C1 segment of cervical spinal cord (tissue), 14 donors: ENCODE measurements around the gene TRAPPC2.
A peak's percentile ranks its signal among the peaks of the same experiment; 100 is the strongest.

Experiments
- DNase-seq, 14 donors: peaks; one replicate each; lab custom pipeline; 2025; lab: John Stamatoyannopoulos, UW

TRAPPC2 gene

DNA sequence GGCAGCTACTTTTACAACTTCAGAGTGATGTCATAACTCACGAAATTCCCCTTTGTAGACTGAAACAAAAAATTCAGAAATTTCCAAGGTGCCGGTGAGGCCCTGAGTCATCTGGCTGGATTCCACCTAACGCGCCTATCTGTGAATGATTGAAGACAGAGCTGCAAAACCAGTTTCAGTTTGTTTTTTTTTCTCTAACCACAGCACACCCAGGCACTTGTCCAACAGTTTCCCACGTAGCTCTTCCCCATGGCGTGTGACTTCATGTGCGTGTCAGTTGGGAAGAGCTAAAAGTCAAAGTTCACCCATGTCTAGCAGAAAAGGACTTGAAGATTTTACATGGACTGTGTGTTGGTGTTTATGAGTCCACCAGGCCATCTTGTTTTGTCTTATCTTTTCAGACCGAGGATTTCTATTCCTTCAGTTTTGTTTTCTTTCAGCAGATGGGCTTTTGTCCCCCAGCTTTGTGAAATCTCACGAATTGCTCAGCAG lies 65.1 kb downstream of the TRAPPC2 start:
- DNase-seq, result no peak

- no peak for DNase-seq
Measured at GRCh38 chrX:13667919-13668318, 66.5 kb downstream of the TRAPPC2 start.

DNA sequence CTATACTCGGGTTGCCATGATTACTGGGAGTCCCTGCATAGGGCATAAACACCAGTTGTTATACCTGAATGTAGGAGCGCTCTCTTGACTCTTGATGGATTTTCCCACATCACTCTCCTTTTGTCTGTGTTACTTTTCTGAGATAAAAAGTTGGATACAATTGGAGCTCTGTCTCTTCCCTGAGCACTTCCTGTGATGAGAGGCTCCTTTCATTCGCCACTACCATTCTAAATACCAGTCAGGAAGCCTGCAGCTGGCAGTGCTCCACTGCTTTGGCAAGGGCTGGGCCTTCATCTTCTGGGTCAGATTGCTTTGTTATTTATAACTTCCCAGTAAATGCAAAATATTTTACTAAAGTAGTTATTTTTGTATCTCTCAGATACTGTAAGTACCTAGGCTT lies 67.6 kb downstream of the TRAPPC2 start:
- DNase-seq, result peak in 8 of 14 donors; percentile 0 to 29 (median 12)

- no peak for DNase-seq
Measured at GRCh38 chrX:13664020-13664419, 70.4 kb downstream of the TRAPPC2 start.

DNA sequence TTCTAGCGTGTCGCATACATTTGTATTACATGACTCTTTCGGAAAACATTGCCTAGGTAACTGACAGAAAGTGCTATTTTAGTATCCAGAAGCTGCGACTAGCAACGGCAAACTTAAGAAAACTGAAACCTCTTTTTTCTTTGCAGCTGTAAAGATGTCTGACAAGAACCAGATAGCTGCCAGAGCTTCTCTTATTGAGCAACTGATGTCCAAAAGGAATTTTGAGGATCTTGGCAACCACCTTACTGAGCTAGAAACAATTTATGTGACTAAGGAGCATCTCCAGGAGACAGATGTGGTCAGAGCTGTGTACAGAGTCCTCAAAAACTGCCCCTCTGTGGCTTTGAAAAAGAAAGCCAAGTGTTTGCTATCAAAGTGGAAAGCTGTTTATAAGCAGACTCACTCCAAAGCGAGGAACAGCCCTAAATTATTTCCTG lies 72.0 kb downstream of the TRAPPC2 start:
- no peak for DNase-seq
